GM10266 (cell line): ENCODE measurements around the gene LENG8.

Experiments
- DNase-seq: peaks from one replicate; pipeline ENCODE4 v3.0.0; 2012; ENCODE audit errors: extremely low spot score
- CTCF ChIP-seq: IDR thresholded peaks from 2 replicates; pipeline ENCODE4 v1.5.1; 2012; ENCODE audit warnings: mild to moderate bottlenecking, low read depth; ENCODE audit not compliant: control insufficient read depth, insufficient read depth; ENCODE audit errors: missing control alignments

LENG8 gene

DNA sequence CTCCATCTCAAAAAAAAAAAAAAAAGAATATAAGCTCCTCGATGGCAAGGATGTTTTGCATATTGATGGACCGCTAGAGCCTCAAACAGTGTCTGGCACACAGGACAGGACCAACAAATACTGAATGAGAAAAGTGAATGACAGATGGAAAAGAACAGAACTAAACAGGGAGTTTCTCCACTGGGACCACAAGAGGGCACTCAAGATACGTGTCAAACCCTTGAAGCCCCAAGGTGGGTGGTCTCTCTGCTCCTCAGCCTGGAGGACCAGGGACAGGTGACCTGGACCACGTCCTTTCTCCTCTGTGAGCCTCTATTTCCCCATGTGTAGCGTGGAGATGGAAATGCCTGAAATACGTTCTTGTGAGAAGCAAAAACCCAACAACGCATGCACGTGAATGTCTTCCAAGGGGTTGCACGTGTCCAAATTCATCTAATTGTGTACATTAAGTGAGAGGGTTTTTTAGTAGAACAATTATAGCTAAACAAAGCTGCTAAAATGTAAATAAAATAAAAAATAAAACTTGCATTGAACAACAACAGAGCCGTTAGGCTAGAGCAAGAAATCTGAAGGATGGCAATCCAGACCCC is 29.8 kb downstream of the LENG8 start:
- peak; percentile 50 for DNase-seq
- TF ChIP-seq CTCF, result peak; percentile 72

DNA sequence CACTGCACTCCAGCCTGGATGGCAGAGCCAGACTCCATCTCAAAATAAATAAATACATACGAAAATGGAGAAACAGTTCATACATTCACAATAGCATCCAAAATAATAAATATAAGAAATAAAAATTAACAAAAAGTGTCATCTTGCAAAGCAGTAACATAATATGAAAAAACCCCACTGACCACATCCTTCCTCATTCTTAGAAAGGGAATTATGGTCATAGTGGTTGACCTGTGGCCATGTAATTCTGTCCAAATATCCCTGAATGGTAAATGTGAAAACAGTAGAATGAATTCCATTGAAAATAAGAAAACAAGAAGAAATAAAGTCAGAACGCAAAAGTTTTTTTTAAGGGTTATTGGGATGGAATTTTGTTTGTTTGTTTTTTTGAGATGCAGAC is 31.1 kb downstream of the LENG8 start:
- no peak for TF ChIP-seq CTCF
- no peak for DNase-seq

DNA sequence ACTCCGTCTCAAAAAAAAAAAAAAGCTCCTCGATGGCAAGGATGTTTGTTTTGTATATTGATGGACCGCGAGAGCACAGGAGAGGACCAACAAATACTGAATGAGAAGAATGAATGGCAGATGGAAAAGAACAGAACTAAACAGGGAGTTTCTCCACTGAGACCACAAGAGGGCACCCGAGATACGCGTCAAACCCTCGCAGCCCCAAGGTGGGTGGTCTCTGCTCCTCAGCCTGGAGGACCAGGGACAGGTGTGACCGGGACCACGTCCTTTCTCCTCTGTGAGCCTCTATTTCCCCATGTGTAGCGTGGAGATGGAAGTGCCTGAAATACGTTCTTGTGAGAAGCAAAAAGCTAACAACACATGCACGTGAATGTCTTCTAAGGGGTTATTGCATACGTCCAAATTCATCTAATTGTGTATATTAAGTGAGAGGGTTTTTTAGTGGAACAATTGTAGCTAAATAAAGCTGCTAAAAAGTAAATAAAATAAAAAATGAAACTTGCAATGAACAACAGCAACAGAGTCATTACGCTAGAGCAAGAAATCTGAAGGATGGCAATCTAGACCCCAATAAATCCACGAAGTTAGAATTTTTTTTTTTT is 32.4 kb downstream of the LENG8 start:
- DNase-seq, result peak; percentile 60
- peak; percentile 84 for TF ChIP-seq CTCF

DNA sequence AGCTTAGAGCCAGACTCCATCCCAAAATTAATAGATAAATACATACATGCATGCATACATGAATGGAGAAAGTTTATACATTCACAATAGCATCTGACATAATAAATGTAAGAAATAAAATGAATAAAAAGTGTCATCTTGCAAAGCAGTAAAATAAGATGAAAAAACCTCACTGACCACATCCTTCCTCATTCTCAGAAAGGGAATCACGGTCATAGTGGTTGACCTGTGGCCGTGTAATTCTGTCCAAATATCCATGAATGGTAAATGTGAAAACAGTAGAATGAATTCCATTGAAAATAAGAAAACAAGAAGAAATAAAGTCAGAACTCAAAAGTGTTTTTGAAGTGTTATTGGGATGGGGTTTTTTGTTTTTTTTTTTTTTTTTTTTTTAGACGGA is 33.9 kb downstream of the LENG8 start:
- no peak for TF ChIP-seq CTCF
- no peak for DNase-seq

GRCh38 chr19:54484451-54484850 is 35.5 kb downstream of the LENG8 start:
- no peak for DNase-seq
- no peak for TF ChIP-seq CTCF

- no peak for DNase-seq
- TF ChIP-seq CTCF, result no peak
These were observed 36.9 kb downstream of the LENG8 start for GRCh38 chr19:54485851-54486250.

DNA sequence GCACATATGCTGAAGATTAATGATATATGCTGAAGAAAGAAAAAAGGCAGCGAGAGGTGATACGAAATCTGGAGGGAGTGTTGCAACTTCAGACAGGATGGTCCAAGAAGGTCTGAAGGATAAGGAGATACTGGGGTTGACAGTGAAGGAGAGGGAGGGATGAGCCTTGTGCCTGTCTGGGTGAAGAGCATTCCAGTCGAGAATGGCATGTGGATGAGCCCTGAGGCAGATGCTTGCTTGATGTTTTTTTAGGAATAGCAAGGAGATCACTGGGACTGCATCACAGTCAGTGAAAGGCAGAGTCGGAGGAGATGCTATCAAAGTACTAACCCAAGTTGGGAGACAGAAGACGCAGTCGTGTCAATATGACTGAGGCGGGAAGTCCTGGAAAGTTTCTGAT is 40.3 kb downstream of the LENG8 start:
- no peak for TF ChIP-seq CTCF
- DNase-seq, result no peak
